Prostate gland (tissue), 2 donors: ENCODE measurements around the gene LARGE1. TPM values are rescaled to one million over a fixed set of nuclear protein-coding genes. Genes with fewer than 3 reads are reported as not detected.
A peak's percentile ranks its signal among the peaks of the same experiment; 100 is the strongest.

Experiments
- DNase-seq: peaks from one replicate; pipeline ENCODE4 v3.0.0-alpha.2; 2019; ENCODE audit warnings: low spot score
- H3K27ac ChIP-seq, 2 donors: fragments of 200-600 bp; sonication (generic); 2 replicates each; pipeline ENCODE4 v1.5.1; 2017 to 2019
- H3K27me3 ChIP-seq: fragments of 200-600 bp; sonication (generic); replicated peaks from 2 replicates; pipeline ENCODE4 v1.5.1; 2019; ENCODE audit not compliant: insufficient read depth
- H3K36me3 ChIP-seq, 2 donors: fragments of 200-600 bp; sonication (generic); 1 replicate in 1 of 2; 2 replicates in 1 of 2; pipeline versions ENCODE4 v1.5.1 to v1.8.1; 2017 to 2019
- H3K4me1 ChIP-seq: fragments of 200-600 bp; sonication (generic); replicated peaks from 2 replicates; pipeline ENCODE4 v1.5.1; 2019
- H3K4me3 ChIP-seq, 2 donors: fragments of 200-600 bp; sonication (generic); 2 replicates each; pipeline ENCODE4 v1.5.1; 2017 to 2019
- H3K9me3 ChIP-seq: fragments of 200-600 bp; sonication (generic); 2 replicates; pipeline ENCODE4 v1.5.1; 2017
- POLR2A ChIP-seq: fragments of 450-650 bp; IDR thresholded peaks from one replicate; pipeline ENCODE4 v1.6.1; 2016; ENCODE audit warnings: antibody characterized with exemption, mild to moderate bottlenecking
- POLR2AphosphoS5 ChIP-seq: sonication (generic); formaldehyde crosslinking; IDR thresholded peaks from one replicate; pipeline ENCODE4 v1.6.1; 2017; ENCODE audit warnings: antibody characterized with exemption
- WGBS: methylation state at CpG from one replicate; pipeline ENCODE4 v1.1.5; 2018; 5-methylcytosine and 5-hydroxymethylcytosine counted together
- intact Hi-C: fragments of 100-400 bp; cut with DNase I; formaldehyde crosslinking; loops from one replicate; pipeline ENCODE4 v1.14.2; 2022
- total RNA-seq, 2 donors: library from RNA; depleted of rRNA; stranded (reverse); fragments of >200 nt; gene quantifications; one replicate each; pipeline ENCODE4 v1.1.0, GENCODE V29; 2016
- TF ChIP-seq, protein P1 (sequence below), 4 experiments: fragments of 200-600 bp in 2 of 4; fragments of 450-650 bp in 2 of 4; sonication (generic) in 2 of 4; IDR thresholded peaks; 1 replicate in 3 of 4; 2 replicates in 1 of 4; pipeline ENCODE4 v1.5.1; 2016 to 2019; ENCODE audit warnings: antibody characterized with exemption in 4 of 4, mild to moderate bottlenecking in 2 of 4, moderate library complexity in 2 of 4

The LARGE1 gene
- total RNA-seq, 2 donors from 2014 or later = 18.6 to 37.4 TPM

DNA sequence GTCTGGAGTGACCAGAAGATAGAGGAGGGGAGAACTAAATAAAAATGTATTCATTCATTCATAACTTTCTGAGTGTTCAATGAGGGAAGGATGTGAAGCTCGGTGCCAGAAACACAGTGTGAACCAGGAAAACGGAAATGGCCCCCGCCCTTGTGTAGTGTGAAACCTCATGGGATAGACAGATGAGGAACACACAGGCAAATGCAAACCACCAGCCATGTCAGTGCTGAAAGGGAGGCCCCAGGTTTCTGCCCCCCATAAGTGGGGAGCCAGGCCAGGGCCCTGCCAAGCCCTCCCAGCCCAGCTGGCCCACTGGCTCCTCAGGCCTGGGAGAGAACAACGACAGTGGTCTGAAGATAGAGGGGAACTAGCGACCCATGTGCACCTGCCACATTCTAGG, 30.5 kb downstream of the LARGE1 start:
- DNase-seq = no peak
- Histone ChIP-seq H3K4me3 (no peak overlapping the region), H3K4me1 (peaks cover 3% of the 10 kb centered on the region), H3K36me3 (no peaks in the 10 kb centered on the region), H3K27ac (no peak overlapping the region), H3K9me3 (no peaks in the 10 kb centered on the region), H3K27me3 (no peaks in the 10 kb centered on the region)
- intact Hi-C loops = no loop called here
- TF ChIP-seq POLR2A = no peak
- TF ChIP-seq POLR2AphosphoS5 = no peak
- TF ChIP-seq, protein P1, sequence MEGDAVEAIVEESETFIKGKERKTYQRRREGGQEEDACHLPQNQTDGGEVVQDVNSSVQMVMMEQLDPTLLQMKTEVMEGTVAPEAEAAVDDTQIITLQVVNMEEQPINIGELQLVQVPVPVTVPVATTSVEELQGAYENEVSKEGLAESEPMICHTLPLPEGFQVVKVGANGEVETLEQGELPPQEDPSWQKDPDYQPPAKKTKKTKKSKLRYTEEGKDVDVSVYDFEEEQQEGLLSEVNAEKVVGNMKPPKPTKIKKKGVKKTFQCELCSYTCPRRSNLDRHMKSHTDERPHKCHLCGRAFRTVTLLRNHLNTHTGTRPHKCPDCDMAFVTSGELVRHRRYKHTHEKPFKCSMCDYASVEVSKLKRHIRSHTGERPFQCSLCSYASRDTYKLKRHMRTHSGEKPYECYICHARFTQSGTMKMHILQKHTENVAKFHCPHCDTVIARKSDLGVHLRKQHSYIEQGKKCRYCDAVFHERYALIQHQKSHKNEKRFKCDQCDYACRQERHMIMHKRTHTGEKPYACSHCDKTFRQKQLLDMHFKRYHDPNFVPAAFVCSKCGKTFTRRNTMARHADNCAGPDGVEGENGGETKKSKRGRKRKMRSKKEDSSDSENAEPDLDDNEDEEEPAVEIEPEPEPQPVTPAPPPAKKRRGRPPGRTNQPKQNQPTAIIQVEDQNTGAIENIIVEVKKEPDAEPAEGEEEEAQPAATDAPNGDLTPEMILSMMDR (IDR thresholded peaks at IDR 0.05) = no peak
- 86% methylated on average over 5 of the region's 5 CpGs for WGBS

DNA sequence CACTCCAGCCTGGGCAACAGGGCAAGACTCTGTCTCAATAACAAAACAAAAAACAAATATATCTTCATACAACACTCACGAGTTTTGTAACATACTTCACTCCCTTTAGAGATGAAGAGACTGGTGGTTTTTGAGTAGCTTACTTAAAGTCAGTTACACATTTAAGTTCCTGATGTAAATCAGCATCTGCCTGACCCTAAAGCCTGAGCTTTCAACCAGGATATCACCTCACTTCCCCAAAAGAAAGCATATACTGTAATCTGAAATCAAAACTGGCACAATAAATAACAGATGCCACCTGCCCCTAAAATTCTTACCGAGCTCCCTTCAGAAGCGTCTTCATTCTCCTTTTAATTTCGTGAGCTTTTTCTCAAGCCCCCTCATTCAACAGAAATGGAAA, 31.5 kb downstream of the LARGE1 start:
- no peaks in the 10 kb centered on the region for H3K27me3 ChIP-seq
- no peak for DNase-seq
- H3K9me3 ChIP-seq = no peaks in the 10 kb centered on the region
- WGBS = 82% methylated on average over 4 of the region's 4 CpGs
- H3K36me3 ChIP-seq = no peaks in the 10 kb centered on the region
- no peak overlapping the region for H3K4me3 ChIP-seq
- TF ChIP-seq, protein P1 (IDR thresholded peaks at IDR 0.05) = no peak
- TF ChIP-seq POLR2AphosphoS5 = no peak
- no peak for TF ChIP-seq POLR2A
- peaks cover 3% of the 10 kb centered on the region for H3K4me1 ChIP-seq
- no peak overlapping the region for H3K27ac ChIP-seq
- intact Hi-C loops = no loop called here

DNA sequence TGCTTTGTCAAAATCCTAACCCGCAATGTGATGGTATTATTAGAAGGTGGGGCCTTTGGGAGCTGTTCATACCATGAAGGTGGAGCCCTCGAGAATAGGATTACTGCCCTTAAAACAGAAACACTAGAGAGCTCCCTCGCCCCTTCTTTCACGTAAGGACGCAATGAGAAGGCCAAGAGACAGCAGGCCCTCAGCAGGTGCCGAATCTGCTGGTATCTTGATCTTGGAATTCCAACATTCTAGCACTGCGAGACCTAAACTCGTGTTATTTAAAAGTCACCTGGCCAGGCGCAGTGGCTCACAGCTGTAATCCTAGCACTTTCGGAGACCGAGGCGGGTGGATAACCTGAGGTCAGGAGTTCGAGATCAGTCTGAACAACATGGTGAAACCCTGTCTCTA, 33.1 kb downstream of the LARGE1 start:
- Histone ChIP-seq H3K27me3 (no peaks in the 10 kb centered on the region), H3K9me3 (no peaks in the 10 kb centered on the region), H3K4me1 (peaks cover 3% of the 10 kb centered on the region), H3K36me3 (no peaks in the 10 kb centered on the region), H3K27ac (no peak overlapping the region), H3K4me3 (no peak overlapping the region)
- WGBS = 92% methylated on average over 13 of the region's 13 CpGs
- TF ChIP-seq, protein P1 (IDR thresholded peaks at IDR 0.05) = no peak
- TF ChIP-seq POLR2AphosphoS5 (no peak), POLR2A (no peak)
- intact Hi-C loops = no loop called here
- no peak for DNase-seq

DNA sequence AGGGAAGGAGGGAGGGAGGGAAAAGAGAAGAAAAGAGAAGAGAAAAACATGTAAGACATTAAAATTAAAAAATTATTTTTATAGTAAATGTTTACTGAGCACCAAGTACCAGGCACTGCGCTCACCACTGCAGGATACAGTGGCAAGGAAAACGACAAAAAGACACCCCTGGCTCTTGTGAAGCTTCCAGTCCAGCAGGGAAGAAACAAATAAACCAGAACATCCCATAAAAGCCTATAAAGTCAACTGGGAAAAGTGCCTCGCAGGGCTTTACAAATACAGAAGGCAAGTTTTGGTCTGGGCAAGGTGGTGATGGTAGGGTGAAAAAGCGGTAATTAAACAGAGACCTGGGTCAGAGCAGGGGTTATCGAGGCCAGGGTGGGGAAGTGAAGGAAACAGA, 33.6 kb downstream of the LARGE1 start:
- Histone ChIP-seq H3K36me3 (no peaks in the 10 kb centered on the region), H3K27me3 (no peaks in the 10 kb centered on the region), H3K4me3 (no peak overlapping the region), H3K9me3 (no peaks in the 10 kb centered on the region), H3K4me1 (peaks cover 3% of the 10 kb centered on the region), H3K27ac (no peak overlapping the region)
- TF ChIP-seq, protein P1 (IDR thresholded peaks at IDR 0.05) = no peak
- peak; percentile 80 for TF ChIP-seq POLR2AphosphoS5
- TF ChIP-seq POLR2A = no peak
- DNase-seq = peak; percentile 56
- WGBS = 36% methylated on average over 5 of the region's 5 CpGs
- intact Hi-C loops = no loop called here

DNA sequence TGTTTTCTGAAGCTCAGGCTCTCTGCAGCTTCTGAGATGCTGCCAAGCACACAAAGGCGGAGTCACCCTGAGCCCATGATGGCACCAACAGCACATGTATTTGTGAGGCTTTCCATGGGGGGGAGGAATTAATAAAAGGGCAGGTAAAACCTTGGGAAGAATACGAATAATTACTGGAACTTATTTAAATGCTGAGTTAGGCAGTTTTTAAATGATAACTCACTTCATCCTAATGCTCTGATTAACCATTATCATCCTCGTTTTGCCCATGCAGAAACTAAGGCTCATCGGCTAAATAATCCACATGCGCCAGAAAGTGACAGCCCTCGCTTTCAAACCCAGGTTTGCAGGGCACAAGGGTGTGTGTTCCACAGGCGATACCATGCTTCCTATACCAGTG, 35.4 kb downstream of the LARGE1 start:
- Histone ChIP-seq H3K27me3 (no peaks in the 10 kb centered on the region), H3K4me1 (peaks cover 3% of the 10 kb centered on the region), H3K36me3 (no peaks in the 10 kb centered on the region), H3K4me3 (no peak overlapping the region), H3K27ac (no peak overlapping the region), H3K9me3 (no peaks in the 10 kb centered on the region)
- no peak for DNase-seq
- TF ChIP-seq, protein P1 (IDR thresholded peaks at IDR 0.05) = no peak
- TF ChIP-seq POLR2A = no peak
- no peak for TF ChIP-seq POLR2AphosphoS5
- intact Hi-C loops = no loop called here
- WGBS = 96% methylated on average over 7 of the region's 7 CpGs
